H9 (cell line): Measurements from ENCODE around the gene MUC2. TPM values are rescaled to one million over a fixed set of nuclear protein-coding genes. Genes with fewer than 3 reads are reported as not detected.
A peak's percentile ranks its signal among the peaks of the same experiment; 100 is the strongest.

Source experiments
- DNase-seq: peaks from one replicate; pipeline ENCODE4 v3.0.0-alpha.2; 2017
- H2AFZ ChIP-seq: one replicate; pipeline ENCODE4 v1.6.1; 2013; ENCODE audit warnings: mild to moderate bottlenecking, low read length, control low read depth, moderate library complexity
- H2AK5ac ChIP-seq: 2 replicates; pipeline ENCODE4 v1.6.1; 2013; ENCODE audit warnings: low read length, control low read depth, mixed read lengths; ENCODE audit not compliant: insufficient read length
- H2BK120ac ChIP-seq: one replicate; pipeline ENCODE4 v1.6.1; 2013; ENCODE audit warnings: low read depth, mild to moderate bottlenecking, low read length, control low read depth, inconsistent platforms; ENCODE audit not compliant: poor library complexity, severe bottlenecking
- H2BK12ac ChIP-seq: 2 replicates; pipeline ENCODE4 v1.6.1; 2013; ENCODE audit warnings: low read length, control low read depth, mixed read lengths, low read depth; ENCODE audit not compliant: insufficient read length
- H2BK15ac ChIP-seq: 2 replicates; pipeline ENCODE4 v1.6.1; 2013; ENCODE audit warnings: low read depth, low read length, control low read depth
- H2BK20ac ChIP-seq: one replicate; pipeline ENCODE4 v1.6.1; 2013; ENCODE audit warnings: low read depth, mild to moderate bottlenecking, low read length, control low read depth, inconsistent platforms; ENCODE audit not compliant: poor library complexity, severe bottlenecking
- H2BK5ac ChIP-seq: 2 replicates; pipeline ENCODE4 v1.6.1; 2013; ENCODE audit warnings: low read length, control low read depth, mixed read lengths; ENCODE audit not compliant: insufficient read length
- H3K14ac ChIP-seq: 2 replicates; pipeline ENCODE4 v1.6.1; 2013; ENCODE audit warnings: low read length, control low read depth; ENCODE audit not compliant: insufficient read depth
- H3K18ac ChIP-seq: 2 replicates; pipeline ENCODE4 v1.6.1; 2013; ENCODE audit warnings: low read depth, mild to moderate bottlenecking, mixed read lengths, low read length, control low read depth; ENCODE audit not compliant: insufficient read length
- H3K23ac ChIP-seq: 2 replicates; pipeline ENCODE4 v1.6.1; 2013; ENCODE audit warnings: low read length, control low read depth, mixed read lengths, low read depth; ENCODE audit not compliant: insufficient read length
- H3K23me2 ChIP-seq: 2 replicates; pipeline ENCODE4 v1.6.1; 2013; ENCODE audit warnings: low read depth, mild to moderate bottlenecking, mixed read lengths, low read length, control low read depth; ENCODE audit not compliant: insufficient read length, poor library complexity, severe bottlenecking
- H3K27ac ChIP-seq: 2 replicates; pipeline ENCODE4 v1.5.1; 2013; ENCODE audit warnings: low read length, control low read depth, mixed read lengths, low read depth; ENCODE audit not compliant: insufficient read length
- H3K27me3 ChIP-seq: 2 replicates; pipeline ENCODE4 v1.6.1; 2013; ENCODE audit warnings: low read length, control low read depth, inconsistent platforms; ENCODE audit not compliant: insufficient read depth
- H3K4ac ChIP-seq: 2 replicates; pipeline ENCODE4 v1.6.1; 2013; ENCODE audit warnings: low read depth, mild to moderate bottlenecking, control low read depth, inconsistent platforms, low read length, moderate library complexity
- H3K4me1 ChIP-seq: 2 replicates; pipeline ENCODE4 v1.6.1; 2013; ENCODE audit warnings: low read length, control low read depth, inconsistent platforms; ENCODE audit not compliant: insufficient read depth
- H3K4me2 ChIP-seq: 2 replicates; pipeline ENCODE4 v1.6.1; 2013; ENCODE audit warnings: low read length, control low read depth, mixed read lengths; ENCODE audit not compliant: insufficient read length, insufficient read depth
- H3K56ac ChIP-seq: 2 replicates; pipeline ENCODE4 v1.6.1; 2013; ENCODE audit warnings: low read depth, mild to moderate bottlenecking, mixed read lengths, low read length, control low read depth; ENCODE audit not compliant: insufficient read length
- H3K79me1 ChIP-seq: 2 replicates; pipeline ENCODE4 v1.6.1; 2013; ENCODE audit warnings: low read depth, mild to moderate bottlenecking, moderate library complexity, low read length, control low read depth, inconsistent platforms; ENCODE audit not compliant: insufficient read depth, poor library complexity, severe bottlenecking
- H3K79me2 ChIP-seq: 2 replicates; pipeline ENCODE4 v1.6.1; 2013; ENCODE audit warnings: low read length, control low read depth, inconsistent platforms; ENCODE audit not compliant: insufficient read depth
- H3K9ac ChIP-seq: 2 replicates; pipeline ENCODE4 v1.6.1; 2013; ENCODE audit warnings: low read length, control low read depth, mixed read lengths; ENCODE audit not compliant: insufficient read length; ENCODE audit errors: extremely low read depth
- H3K9me3 ChIP-seq: one replicate; pipeline ENCODE4 v1.6.1; 2013; ENCODE audit warnings: low read depth, low read length, inconsistent platforms; ENCODE audit not compliant: control insufficient read depth
- H3T11ph ChIP-seq: one replicate; pipeline ENCODE4 v1.6.1; 2013; ENCODE audit warnings: mild to moderate bottlenecking, low read length, control low read depth, inconsistent platforms
- H4K20me1 ChIP-seq: one replicate; pipeline ENCODE4 v1.6.1; 2013; ENCODE audit not compliant: control insufficient read depth, insufficient read length, insufficient read depth
- H4K5ac ChIP-seq: 2 replicates; pipeline ENCODE4 v1.6.1; 2013; ENCODE audit warnings: low read depth, mild to moderate bottlenecking, mixed read lengths, low read length, control low read depth; ENCODE audit not compliant: insufficient read length
- H4K8ac ChIP-seq: replicated peaks from 2 replicates; pipeline ENCODE4 v1.6.1; 2013; ENCODE audit warnings: low read length, control low read depth, mixed read lengths, low read depth; ENCODE audit not compliant: insufficient read length
- H4K91ac ChIP-seq: 2 replicates; pipeline ENCODE4 v1.6.1; 2013; ENCODE audit warnings: low read depth, mild to moderate bottlenecking, moderate library complexity, mixed read lengths, low read length, control low read depth; ENCODE audit not compliant: insufficient read length
- H3K27ac Mint-ChIP-seq, 3 experiments: 2 replicates in 2 of 3; 3 replicates in 1 of 3; pipeline ENCODE4 v1.8.0; 2020 to 2021; ENCODE audit warnings: mixed read lengths in 3 of 3, mild to moderate bottlenecking in 1 of 3, moderate library complexity in 1 of 3
- H3K27me3 Mint-ChIP-seq: 2 replicates; pipeline ENCODE4 v1.8.0; 2021; ENCODE audit warnings: low read depth, mild to moderate bottlenecking, moderate library complexity, mixed read lengths
- H3K36me3 Mint-ChIP-seq, 3 experiments: 2 replicates in 2 of 3; 3 replicates in 1 of 3; pipeline ENCODE4 v1.8.0; 2020 to 2021; ENCODE audit warnings: low read depth in 3 of 3, mixed read lengths in 3 of 3; ENCODE audit not compliant: insufficient read depth in 1 of 3
- H3K4me1 Mint-ChIP-seq, 2 experiments: 2 replicates each; pipeline ENCODE4 v1.8.0; 2020; ENCODE audit warnings: mixed read lengths in 2 of 2
- H3K4me3 Mint-ChIP-seq, 2 experiments: 2 replicates in 1 of 2; 3 replicates in 1 of 2; pipeline ENCODE4 v1.8.0; 2020 to 2021; ENCODE audit warnings: mild to moderate bottlenecking in 2 of 2, mixed read lengths in 2 of 2, moderate library complexity in 1 of 2
- H3K9me3 Mint-ChIP-seq, 2 experiments: 2 replicates in 1 of 2; 3 replicates in 1 of 2; pipeline ENCODE4 v1.8.0; 2020; ENCODE audit warnings: mild to moderate bottlenecking in 2 of 2, mixed read lengths in 2 of 2, moderate library complexity in 1 of 2
- WGBS: extraction: QIAGEN DNeasy Blood & Tissue Kit; methylation state at CpG from one replicate; pipeline ENCODE4 v1.1.7; 2013; ENCODE audit warnings: missing lambda C conversion rate, low lambda C conversion rate, mixed read lengths; ENCODE audit not compliant: insufficient read length; ENCODE audit errors: extremely low coverage; 5-methylcytosine and 5-hydroxymethylcytosine counted together
- total RNA-seq: library from RNA; stranded (reverse); gene quantifications from 2 replicates; pipeline ENCODE4 v1.2.1, GENCODE V29; 2021
- TF ChIP-seq, protein P1 (sequence below): fragments of 200-600 bp; sonication (generic); conservative IDR thresholded peaks from 3 replicates; pipeline ENCODE4 v1.8.0; 2021; ENCODE audit warnings: antibody characterized with exemption, mild to moderate bottlenecking

Gene MUC2
- total RNA-seq, 1 experiment from 2014 or later: not detected

DNA sequence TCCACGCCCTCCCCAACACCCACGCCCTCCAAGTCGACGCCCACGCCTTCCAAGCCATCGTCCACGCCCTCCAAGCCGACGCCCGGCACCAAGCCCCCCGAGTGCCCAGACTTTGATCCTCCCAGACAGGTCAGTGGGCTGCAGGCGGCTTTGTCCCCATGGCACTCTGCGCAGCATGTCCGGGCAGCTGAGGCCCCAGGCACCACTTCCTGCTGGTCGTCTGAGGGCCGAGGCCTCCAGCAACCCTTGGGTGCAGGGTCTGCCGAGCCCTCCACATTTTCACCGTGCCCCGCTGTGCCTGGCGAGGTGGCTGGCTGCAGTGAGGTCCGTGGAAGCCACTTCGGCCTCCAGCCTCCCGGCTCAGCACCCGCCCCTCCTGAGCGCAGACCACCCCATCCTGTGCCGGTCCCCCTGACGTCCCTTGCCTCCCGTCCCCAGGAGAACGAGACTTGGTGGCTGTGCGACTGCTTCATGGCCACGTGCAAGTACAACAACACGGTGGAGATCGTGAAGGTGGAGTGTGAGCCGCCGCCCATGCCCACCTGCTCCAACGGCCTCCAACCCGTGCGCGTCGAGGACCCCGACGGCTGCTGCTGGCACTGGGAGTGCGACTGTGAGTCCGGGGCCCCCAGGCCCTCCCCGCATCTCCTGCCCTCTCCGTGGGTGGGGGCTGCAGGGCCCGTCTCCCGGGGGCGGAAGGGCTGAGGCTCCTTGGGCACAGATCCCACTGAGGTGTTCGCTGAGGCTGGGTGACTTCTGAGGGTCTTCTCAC, 26.8 kb downstream of the MUC2 start:
- no peak overlapping the region for H2BK120ac ChIP-seq
- peak overlapping the region; percentile 55 for H3K14ac ChIP-seq
- no peak overlapping the region for H3K18ac ChIP-seq
- no peak overlapping the region for H3K4me2 ChIP-seq
- Mint-ChIP-seq H3K4me3 (no peak overlapping the region), H3K27ac (no peak overlapping the region), H3K9me3 (peaks cover 9 to 45% of the 10 kb centered on the region in 2 experiments), H3K27me3 (peaks cover 5% of the 10 kb centered on the region; the same call in 1 of the 2 replicates), H3K36me3 (peaks cover 2 to 7% (median 7%) of the 10 kb centered on the region in 3 experiments; a peak in 3 of 7 replicates), H3K4me1 (no peaks in the 10 kb centered on the region)
- H4K5ac ChIP-seq: no peak overlapping the region
- no peaks in the 10 kb centered on the region for H3K79me1 ChIP-seq
- DNase-seq: no peak
- H3K9ac ChIP-seq: no peak overlapping the region
- no peak overlapping the region for H3T11ph ChIP-seq
- H2BK5ac ChIP-seq: no peak overlapping the region
- no CpG with 5 or more reads among the region's 50 CpGs for WGBS
- no peak overlapping the region for H2BK20ac ChIP-seq
- H3K4me1 ChIP-seq: no peaks in the 10 kb centered on the region
- H4K91ac ChIP-seq: no peak overlapping the region
- no peak overlapping the region for H2AFZ ChIP-seq
- no peaks in the 10 kb centered on the region for H3K79me2 ChIP-seq
- H2AK5ac ChIP-seq: no peak overlapping the region
- no peak overlapping the region for H2BK15ac ChIP-seq
- TF ChIP-seq, protein P1, sequence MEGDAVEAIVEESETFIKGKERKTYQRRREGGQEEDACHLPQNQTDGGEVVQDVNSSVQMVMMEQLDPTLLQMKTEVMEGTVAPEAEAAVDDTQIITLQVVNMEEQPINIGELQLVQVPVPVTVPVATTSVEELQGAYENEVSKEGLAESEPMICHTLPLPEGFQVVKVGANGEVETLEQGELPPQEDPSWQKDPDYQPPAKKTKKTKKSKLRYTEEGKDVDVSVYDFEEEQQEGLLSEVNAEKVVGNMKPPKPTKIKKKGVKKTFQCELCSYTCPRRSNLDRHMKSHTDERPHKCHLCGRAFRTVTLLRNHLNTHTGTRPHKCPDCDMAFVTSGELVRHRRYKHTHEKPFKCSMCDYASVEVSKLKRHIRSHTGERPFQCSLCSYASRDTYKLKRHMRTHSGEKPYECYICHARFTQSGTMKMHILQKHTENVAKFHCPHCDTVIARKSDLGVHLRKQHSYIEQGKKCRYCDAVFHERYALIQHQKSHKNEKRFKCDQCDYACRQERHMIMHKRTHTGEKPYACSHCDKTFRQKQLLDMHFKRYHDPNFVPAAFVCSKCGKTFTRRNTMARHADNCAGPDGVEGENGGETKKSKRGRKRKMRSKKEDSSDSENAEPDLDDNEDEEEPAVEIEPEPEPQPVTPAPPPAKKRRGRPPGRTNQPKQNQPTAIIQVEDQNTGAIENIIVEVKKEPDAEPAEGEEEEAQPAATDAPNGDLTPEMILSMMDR: no peak
- no peak overlapping the region for H4K8ac ChIP-seq
- no peak overlapping the region for H2BK12ac ChIP-seq
- no peak overlapping the region for H3K27ac ChIP-seq
- H3K23ac ChIP-seq: no peak overlapping the region
- no peaks in the 10 kb centered on the region for H3K23me2 ChIP-seq
- H4K20me1 ChIP-seq: no peaks in the 10 kb centered on the region
- H3K56ac ChIP-seq: no peak overlapping the region
- H3K9me3 ChIP-seq: peaks cover 4% of the 10 kb centered on the region
- H3K27me3 ChIP-seq: no peaks in the 10 kb centered on the region
- no peak overlapping the region for H3K4ac ChIP-seq
